M059J (cell line): ENCODE measurements around the gene PRKN. TPM values are rescaled to one million over a fixed set of nuclear protein-coding genes. Genes with fewer than 3 reads are reported as not detected.

Source experiments
- DNase-seq: peaks from one replicate; pipeline ENCODE4 v3.0.0-alpha.2; 2012; ENCODE audit warnings: low read depth
- total RNA-seq: library from RNA; depleted of rRNA; stranded (reverse); fragments of >200 nt; shearing (Covaris generic); gene quantifications from 2 replicates; pipeline ENCODE4 v1.2.3, GENCODE V29; 2014

The PRKN gene
- total RNA-seq, 1 experiment from 2014 or later, result 0.07 TPM

DNA sequence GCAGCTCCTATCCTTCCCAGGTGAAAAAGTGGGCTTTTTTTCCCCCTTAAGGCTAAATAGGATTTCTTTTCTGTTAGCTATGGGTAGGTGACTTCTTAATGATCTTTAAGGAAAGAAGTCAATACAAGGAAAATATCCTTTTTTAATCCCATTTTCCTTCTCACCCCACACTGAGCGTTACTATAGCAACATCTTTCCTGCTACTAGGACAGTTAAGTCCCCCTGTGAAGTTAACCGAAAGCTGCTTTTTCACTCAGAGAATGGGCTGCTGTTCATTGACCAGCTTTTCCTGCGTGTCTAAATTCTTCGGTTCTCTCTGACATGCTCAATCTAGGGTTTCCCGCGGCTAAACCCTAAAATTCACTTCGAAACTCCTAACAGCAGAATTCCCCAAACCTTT is 1280.6 kb downstream of the PRKN start:
- DNase-seq, result no peak

DNA sequence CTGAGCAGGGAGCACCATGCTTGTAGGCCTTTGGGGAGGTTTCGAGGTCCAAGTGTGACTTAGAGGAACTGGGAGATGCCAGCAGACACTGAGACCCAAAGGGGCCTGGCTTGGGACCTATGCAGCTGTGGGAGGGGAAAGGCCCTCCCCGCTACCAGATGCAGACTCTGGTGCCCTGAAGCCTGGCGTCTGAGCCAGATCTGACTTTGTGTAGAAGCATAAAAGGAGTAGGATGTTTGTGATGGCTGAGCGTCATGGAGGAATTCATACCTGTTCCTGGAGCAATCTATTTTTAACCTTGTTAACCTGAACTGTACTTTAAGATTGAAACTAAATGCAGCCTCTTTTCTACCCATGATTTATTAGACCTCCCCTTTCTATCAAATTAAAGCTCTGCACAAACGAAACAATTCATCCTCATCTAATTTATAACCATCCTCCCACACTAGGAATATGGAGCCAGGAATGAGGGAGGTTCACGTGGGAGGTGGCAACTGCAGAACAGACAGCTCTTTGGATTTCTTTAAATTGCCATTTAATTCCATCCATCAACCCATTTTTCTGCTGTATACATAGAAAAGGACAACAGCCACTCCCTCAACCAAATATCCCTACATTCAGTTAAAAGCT is 1281.2 kb downstream of the PRKN start:
- no peak for DNase-seq

DNA sequence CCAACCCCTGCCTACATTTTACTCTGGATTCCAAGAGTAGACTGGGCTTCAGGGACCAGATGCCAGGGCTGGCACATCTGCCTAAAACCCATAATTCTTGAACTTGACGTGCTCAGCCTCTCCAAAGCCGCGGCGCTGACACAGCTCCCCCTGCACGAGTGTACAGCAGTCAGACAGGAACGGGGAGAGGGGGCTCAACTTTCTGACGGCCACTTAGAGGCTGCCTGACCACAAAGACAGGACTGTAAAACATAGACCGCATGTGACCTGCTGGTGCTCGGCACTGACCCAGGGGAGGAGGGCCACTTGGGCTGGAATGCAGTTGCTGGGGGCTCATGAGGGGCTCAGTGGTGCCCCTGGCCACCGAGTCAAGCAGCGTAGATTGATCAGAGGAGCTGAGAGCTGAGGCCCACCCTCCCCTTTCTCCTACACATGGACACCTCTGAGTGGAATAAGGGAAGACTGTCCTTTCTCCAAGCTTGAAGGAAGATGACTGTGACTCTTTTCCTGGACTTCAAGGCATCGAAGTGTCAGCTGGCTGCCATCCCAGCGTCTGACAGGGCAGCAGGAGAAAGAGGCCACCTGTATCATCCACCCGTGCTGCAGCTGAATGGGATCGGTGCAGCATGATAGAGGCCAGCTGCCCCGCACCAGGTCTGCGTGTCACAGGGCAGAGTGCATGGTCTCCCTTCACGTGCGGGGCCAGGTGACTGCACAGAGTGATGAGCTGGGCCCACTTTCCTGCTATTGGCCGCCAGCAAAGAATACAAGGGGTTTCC is 1282.4 kb downstream of the PRKN start:
- peak; percentile 62 for DNase-seq

DNA sequence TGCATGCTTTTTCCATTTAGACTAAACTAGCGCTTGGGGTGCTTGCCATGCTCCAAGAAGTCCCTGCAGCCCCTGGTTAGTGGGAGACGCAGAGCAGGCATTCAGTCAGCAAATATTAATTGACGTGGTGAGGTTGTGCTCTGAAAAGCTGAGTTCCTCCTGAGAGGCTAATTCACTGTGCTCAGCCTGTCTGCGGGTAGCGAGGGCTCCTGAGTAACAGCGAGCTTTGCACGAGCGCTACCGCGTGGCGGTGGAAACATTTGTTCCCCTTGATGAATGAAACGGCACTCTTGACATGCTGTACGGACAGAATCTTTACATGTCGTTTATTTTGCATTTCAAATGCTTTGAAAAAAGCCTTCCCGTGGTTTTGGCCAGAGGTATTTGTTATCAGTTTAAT is 1283.1 kb downstream of the PRKN start:
- DNase-seq, result peak; percentile 88

DNA sequence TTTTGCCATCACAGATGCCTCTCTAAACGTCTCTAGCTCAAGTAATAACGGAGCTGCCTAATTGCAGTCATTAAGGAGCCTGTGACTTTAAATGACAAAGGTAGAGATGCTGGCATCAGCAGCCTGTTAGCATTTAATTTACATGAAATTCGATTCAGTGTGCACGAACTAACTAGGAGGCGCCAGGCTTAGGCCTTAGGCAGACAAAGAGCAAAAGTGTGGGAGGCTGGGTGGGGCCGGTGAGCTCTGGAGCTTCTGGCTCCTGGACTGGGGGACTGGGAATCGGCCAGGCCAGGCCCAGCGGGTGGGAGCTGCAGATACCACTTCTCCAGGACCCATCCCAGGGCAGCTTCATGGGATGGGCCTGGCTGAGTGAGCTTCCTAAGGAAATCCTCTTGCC is 1283.7 kb downstream of the PRKN start:
- DNase-seq, result peak; percentile 80

DNA sequence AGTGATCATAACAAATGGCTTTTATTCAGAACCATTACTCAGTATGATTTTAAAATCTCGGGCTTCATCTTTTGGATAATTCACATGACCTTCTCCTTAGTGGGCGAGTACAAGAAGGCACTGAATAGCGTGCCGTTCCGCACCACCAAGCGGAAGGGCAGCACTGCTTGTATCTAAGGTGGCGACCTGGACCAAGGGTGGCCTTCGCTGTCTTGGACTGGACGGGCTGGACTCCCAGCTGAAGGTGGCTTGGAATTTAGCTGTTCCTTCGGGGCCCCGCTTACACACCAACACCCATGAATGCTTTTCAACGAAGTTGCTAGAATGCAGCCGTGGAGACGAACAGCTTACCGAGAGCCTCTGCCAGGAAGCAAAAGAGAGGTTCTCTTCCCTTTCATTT is 1285.1 kb downstream of the PRKN start:
- no peak for DNase-seq

DNA sequence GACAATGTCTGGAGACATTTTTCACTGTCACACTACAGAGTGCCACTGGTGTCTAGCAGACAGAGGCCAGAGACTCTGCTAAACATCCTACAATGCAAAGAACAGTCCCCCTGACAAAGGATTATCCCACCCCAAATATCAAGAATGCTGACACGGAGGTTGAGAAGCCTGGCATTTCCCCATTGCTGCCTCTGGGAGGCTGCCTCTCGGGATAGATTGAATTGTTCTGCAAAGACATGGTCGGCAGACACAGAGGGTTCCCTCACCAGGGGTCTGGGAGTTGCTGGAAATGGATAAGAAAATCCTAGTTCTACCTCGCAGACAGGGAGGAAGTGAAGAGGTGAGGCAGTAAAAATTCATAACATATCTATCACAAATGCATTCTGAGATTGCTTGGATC is 1287.3 kb downstream of the PRKN start:
- no peak for DNase-seq

DNA sequence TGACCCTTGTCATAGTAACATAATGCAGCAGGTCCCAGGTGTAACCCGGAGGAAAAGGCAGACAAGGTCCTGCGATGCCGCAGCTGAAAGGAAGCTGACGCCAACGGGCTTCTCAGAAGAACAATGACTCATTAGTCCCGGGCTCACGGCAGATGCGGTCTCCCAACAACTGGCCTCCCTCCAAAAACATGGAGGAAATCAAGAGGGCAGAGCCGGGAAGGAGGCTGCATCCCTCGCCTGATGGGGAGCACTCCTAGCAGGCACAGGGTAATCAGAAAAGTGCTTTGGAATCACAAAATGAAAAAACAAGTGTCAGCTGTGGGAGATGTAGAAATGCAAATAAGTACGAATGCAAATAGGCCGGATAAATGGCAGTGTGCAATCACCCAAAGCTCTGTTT is 1288.5 kb downstream of the PRKN start:
- DNase-seq, result peak; percentile 99

DNA sequence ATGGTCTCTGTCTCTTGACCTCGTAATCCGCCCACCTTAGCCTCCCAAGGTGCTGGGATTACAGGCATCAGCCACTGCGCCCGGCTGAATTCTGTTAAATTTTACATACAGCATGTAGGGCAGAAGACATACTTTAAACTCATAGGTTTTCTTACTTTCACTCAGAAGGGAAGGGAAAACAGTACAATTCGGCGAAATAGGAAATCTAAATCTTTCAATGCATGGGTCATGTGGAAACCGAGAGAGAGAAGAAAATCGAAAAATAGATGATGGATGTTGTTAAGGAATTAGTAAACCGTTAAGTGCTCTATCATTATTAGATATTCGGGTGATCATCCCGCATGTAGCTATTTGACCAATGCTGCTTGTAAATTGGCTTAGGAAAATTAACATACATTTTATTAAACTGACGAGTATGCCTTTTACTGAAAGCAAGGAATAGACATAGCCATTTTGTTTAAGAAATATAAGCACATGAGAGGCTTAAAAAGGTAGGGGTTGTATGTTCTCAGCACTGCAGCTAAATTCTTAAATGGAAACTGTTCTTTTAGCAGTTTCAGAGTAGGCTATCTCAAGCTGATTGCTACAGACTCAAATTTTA is 1289.0 kb downstream of the PRKN start:
- no peak for DNase-seq

DNA sequence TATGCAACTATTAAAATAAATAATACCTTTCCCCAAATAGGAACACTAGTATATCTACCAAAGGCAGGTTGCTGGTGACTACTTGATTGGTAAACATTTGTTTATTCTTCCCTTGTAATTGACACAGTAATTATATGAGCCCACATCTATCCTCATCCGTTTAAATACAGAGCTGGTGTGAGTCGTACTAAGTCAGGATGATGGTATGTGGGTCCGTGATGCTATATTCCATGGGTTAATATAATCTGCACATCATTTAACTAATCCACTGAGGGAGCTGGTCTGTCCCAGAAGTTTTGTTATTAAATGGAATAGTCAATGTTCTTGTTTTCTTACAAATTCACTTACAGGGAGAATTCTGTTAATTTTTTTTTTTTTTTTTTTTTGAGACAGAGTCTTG is 1289.7 kb downstream of the PRKN start:
- DNase-seq, result peak; percentile 52

DNA sequence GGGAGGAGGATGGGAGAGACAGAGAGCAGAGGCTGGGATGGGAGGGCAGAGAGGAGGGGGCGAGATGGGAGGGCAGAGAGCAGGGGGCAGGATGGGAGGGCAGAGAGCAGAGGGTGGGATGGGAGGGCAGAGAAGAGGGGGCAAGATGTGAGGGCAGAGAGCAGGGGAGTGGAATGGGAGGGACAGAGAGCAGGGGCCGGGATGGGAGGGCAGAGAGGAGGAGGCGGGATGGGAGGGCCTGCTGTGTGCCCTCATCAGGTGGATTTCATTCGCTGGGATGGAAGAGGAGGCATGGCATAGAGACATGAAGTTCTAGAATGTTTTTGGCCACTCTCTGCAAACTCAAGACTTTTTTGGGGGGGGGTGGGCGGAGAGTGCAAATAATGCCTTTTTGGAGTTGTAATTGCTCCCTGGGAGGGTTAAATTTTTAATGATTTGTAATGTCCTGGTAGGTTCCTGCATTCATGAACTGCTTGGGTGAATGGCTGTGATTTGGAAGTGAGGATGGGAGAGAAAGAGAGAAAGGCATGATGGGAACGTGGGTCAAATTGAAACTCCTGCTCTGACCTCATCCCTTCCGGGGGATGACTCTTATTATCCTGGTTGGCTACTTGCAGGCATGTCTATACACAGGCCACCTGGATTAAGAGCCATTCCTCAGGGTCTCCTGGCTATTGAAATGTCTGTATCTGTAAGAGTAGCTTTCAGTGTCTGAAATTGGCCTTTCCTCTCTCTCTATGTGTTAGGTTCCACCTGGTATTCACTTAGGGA is 1291.3 kb downstream of the PRKN start:
- peak; percentile 75 for DNase-seq

DNA sequence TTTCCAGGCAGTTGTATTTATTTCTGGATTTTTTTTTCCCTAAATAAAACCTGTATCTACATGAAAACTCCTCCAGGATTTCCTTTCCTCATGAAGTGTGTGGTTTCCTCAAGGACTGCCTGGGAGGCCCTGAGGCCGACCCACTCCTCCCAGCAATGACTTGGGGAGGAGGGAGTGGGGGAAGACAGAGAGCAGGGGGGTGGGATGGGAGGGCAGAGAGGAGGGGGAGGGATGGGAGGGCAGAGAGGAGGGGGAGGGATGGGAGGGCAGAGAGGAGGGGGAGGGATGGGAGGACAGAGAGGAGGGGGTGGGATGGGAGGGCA is 1291.9 kb downstream of the PRKN start:
- peak; percentile 68 for DNase-seq

DNA sequence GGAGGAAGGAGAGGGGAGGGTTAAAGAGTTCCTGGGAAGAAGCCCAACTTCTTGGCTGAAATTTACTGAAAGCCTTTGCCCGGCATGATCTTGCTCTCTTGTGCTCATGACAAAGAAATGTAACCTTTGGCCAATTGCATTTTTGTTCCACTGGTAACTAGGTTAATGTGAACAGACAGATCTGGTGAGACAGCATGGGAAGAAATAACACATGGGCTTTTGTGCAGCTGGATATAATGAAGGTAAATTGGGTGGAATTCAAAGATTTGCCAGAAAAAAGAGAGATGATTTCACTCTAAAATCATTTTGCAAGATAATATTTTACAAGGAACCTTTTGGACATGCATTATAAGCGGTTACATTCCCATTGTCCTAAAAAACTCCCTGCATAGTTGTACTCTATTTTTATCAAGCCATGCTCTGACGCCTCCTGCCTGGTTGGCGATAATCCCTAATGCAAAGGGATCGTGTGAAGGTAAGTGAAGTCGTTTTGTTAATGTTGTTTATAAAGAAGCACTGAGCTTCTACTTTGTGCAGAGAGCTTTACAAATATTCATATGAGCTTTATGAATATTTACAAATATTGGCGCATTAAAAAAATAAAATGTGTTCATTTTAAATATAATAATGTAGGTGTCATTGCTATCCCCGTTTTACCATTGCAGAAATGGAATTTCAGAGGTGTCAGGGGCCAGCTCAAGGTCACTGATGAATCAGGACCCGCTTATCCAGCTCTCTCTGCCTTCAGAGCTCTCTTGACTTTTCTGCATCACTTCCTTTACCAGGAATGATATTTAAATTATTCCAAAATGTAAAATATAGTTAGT is 1292.4 kb downstream of the PRKN start:
- DNase-seq, result peak; percentile 99

DNA sequence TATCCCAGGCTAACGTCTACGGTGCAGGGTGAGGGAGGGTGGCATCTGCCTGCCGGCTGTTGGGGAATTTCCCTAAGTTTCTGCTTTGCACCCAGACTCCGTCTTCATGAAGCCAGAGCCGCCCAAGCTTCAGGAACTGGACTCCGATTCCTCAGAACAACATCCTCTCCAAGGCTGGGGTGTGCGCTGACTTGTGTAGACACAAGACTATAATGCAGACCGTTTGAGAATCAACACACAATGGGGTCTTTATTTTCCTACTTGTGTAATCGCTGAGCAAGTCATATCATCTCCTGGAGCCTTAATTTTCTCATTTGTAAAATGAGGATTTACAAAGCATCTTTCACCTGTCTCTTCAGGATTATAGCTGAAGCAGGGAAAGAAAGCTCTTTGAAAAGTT is 1293.2 kb downstream of the PRKN start:
- DNase-seq, result peak; percentile 73

DNA sequence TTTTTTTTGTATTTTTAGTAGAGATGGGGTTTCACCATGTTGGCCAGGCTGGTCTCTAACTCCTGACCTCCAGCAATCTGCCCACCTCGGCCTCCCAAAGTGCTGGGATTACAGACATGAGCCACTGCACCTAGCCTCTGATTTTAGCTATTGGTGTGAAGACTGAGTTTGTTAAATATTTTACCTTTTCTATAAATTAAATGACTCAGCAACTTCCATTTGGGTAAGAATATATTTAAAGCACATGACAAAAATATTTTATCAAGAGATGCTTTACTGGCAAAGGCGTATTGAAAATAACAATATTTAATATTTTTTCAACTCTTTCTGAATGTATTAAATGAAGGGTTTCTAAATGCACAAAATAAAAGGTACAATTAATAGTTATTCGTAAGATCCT is 1295.0 kb downstream of the PRKN start:
- DNase-seq, result no peak

DNA sequence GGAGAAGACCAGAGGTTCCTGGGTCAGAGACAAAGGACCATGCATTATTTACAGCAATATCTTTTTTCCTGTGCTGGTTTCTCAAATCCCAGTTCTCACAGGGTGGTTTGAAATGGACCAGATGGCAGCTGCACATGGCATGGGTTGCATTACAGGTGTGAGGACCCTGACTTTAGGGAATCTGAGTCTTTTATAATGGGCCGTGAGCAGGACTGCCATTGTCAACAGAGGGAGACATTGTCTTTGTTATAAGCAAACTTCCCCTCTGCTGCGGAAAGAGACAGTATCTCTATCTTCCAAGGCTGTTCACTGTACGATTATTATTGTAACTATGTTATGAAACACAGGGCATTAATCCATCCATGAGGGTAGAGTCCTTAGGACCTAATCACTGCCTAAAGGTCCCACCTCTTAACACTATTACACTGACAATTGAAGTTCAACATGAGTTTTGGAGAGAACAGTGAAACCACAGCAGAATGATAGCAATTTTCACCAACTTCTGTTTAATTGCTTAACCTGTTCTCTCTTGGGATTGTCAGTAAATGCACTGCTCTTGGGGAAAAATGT is 1297.6 kb downstream of the PRKN start:
- peak; percentile 30 for DNase-seq

DNA sequence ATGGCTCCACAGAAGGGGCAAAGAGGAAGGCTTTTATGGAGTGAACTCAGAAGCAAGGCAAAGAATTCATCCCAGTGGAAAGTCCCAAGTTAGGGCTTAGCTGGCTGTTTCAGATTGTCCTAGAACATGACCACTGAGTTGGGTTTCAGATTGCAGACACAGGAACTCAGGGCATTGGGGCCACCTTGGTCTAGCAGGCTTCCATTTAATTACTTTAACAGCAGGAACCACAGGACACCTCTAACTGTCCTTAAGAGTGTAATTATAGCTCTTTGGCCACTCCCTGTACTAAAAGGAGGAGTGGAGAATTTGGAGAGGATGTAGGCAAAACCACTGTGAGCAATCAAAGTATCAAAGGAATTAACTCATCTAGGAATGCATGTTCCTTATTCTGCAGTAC is 1303.1 kb downstream of the PRKN start:
- DNase-seq, result peak; percentile 79

DNA sequence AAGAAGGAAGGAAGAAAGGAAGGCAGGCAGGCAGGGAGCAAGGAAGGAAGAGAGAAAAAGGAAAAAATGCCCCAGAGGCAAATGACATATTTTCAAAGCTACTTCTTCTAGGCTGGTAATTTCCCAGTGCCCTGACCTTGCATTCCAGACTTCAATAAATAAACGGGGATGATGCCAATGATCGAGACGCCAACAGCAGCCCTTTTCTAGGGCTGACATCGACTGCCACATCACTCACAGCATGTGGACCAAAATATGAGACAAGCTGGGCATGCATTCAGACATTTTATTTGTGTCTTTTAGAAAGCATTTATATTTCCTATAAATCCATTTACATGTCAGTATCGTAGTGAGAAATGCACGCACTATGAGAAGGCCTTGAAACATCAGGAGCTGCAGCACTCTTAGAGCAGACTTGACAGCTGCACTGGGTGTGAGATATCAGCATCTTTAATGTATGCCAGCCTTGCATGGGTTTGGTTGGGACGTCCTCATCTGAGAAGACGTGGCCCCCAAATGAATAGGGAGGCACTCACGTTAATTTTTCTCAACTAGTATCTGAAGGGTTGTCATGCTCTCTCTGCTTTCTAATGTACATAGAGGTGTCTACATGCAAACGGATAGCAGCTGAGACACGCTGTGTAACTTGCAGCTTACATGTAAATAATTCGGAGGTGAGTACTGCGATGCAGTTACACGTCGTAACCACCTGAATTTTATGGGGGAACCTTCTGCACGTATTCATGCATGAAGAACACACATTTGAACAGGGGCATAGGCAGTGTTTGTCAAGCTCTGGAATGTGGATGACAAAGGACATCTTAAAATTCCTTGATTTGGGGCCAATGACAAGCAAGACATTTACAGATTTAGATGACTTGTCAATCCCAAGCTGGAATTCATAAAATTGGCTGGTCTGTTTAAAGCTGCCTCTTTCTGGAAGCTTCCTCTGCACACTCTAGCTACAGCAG is 1304.6 kb downstream of the PRKN start:
- peak; percentile 94 for DNase-seq

DNA sequence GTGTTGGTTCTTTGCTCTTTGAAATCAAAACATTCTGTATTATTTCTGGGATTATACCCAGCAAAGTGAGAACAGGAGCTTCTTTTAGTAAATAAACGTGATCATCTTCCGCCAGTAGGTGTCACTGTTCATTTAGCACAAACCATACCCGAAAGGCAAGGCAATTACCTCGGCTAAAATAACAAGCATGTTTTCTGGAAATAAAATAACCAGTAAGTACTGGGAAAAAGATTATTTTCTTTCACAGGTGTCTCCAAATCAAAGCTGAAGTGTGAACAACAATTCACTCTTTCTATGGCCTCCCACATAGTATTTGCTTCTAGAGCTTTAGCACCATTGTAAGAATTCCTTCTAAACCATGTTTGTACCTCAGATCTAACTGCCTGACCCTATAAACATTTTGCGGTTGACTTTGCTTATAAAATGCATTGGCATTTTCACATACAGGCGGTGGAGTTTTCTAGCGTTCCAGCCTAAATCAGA is 1309.1 kb downstream of the PRKN start:
- DNase-seq, result peak; percentile 91
